Measurements from ENCODE around the gene HES4.
A peak's percentile ranks its signal among the peaks of the same experiment; 100 is the strongest.
"Not testable (repeated sequence)": the region's sequence is repeated elsewhere in the genome, so short reads cannot be mapped to it uniquely, and the experiment has no call there.

Gene HES4

GRCh38 chr1:978835-979743, 20.8 kb downstream of the HES4 start:
- no peak for DNase-seq (ENCODE audit: low read depth)

- no peak for DNase-seq (ENCODE audit: low read depth)
These were observed 21.6 kb downstream of the HES4 start for GRCh38 chr1:978069-978834.

GRCh38 chr1:976791-977190, 23.1 kb downstream of the HES4 start:
- not testable (repeated sequence) for DNase-seq (ENCODE audit: low read depth)

GRCh38 chr1:975896-976683, 23.8 kb downstream of the HES4 start:
- peak; percentile 24 for DNase-seq (ENCODE audit: low read depth)

GRCh38 chr1:975365-975764, 24.5 kb downstream of the HES4 start:
- no peak for DNase-seq (ENCODE audit: low read depth)

GRCh38 chr1:974687-975328, 25.1 kb downstream of the HES4 start:
- no peak for DNase-seq (ENCODE audit: low read depth)

- no peak for DNase-seq (ENCODE audit: low read depth)
These were observed 25.6 kb downstream of the HES4 start for GRCh38 chr1:974293-974640.

GRCh38 chr1:973459-974292, 26.2 kb downstream of the HES4 start:
- no peak for DNase-seq (ENCODE audit: low read depth)

GRCh38 chr1:972726-973458, 27.0 kb downstream of the HES4 start:
- no peak for DNase-seq (ENCODE audit: low read depth)

- DNase-seq (ENCODE audit: low read depth), result no peak
These were observed 28.0 kb downstream of the HES4 start for GRCh38 chr1:971751-972506.

- no peak for DNase-seq (ENCODE audit: low read depth)
These were observed 28.7 kb downstream of the HES4 start for GRCh38 chr1:970973-971730.

- no peak for DNase-seq (ENCODE audit: low read depth)
These were observed 29.5 kb downstream of the HES4 start for GRCh38 chr1:970242-970972.

- no peak for DNase-seq (ENCODE audit: low read depth)
These were observed 30.5 kb downstream of the HES4 start for GRCh38 chr1:969260-969855.

- no peak for DNase-seq (ENCODE audit: low read depth)
These were observed 32.2 kb downstream of the HES4 start for GRCh38 chr1:967466-968343.

GRCh38 chr1:966704-967300, 33.1 kb downstream of the HES4 start:
- DNase-seq (ENCODE audit: low read depth), result no peak

- DNase-seq (ENCODE audit: low read depth), result no peak
These were observed 33.7 kb downstream of the HES4 start, which contains the start of gene PLEKHN1 for GRCh38 chr1:966135-966703. Gene PLEKHN1 (plus strand): TSS chr1:966482. CDS start chr1:966532, 50 bp downstream.
